Amygdala (tissue), 56 donors: ENCODE results near the gene GRK3.
"Not testable (repeated sequence)": the region's sequence is repeated elsewhere in the genome, so short reads cannot be mapped to it uniquely, and the experiment has no call there.

Experiments used
- DNase-seq, 56 donors: peaks; one replicate each; lab custom pipeline; 2025; lab: John Stamatoyannopoulos, UW

Gene GRK3

DNA sequence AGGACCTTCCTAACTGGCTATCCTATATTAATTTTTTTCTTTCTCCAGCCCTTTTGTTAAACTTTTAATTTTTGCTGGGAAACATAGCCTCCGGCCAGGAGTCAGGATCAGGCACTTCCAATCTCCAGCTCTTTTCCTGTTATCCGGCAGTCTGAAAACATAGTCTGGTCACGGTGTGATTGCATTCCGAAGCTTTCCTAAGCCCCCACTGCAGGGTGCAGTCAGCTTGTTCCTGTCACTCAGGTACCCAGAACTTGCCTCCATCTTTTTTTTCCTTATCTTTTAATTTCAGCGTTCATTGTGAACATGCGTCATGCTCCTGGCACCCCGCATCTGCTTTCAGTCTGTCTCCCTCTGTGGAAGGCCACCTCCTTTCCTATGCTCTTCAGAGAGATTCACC, 59.4 kb downstream of the GRK3 start:
- no peak for DNase-seq

- no peak for DNase-seq
Observed at GRCh38 chr22:25624476-25624875, 60.0 kb downstream of the GRK3 start.

DNA sequence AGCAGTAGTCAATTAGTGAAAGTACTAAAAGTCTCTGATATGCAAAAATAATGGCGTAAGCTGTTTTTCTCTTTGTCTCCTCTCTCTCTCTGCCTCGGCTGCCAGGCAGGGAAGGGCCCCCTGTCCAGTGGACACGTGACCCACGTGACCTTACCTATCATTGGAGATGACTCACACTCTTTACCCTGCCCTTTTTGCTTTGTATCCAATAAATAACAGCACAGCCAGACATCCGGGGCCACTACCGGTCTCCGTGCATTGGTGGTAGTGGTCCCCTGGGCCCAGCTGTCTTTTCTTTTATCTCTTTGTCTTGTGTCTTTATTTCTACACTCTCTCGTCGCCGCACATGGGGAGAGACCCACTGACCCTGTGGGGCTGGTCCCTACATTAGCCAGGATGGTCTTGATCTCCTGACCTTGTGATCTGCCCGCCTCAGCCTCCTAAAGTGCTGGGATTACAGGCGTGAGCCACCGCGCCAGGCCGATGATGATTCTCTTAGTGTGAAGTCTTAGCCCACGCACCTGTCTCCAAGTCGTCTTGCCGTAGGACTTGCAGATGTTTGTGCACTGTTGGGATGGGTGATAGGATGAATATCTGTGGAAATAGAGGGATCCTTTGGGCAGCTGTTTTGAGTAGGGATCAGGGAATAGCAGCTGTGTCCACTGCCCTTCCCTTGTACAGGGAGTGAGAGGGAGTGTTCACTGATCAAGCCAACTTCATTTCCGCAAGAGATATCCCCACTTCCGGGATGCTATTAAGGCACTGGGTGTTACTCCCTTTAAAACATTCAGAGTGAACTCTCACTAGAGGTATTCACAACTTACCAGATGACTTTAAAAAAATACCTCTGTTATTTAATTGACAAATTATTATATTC, 61.5 kb downstream of the GRK3 start:
- DNase-seq, result not testable (repeated sequence)

- no peak for DNase-seq
Observed at GRCh38 chr22:25626624-25626990, 62.1 kb downstream of the GRK3 start.

DNA sequence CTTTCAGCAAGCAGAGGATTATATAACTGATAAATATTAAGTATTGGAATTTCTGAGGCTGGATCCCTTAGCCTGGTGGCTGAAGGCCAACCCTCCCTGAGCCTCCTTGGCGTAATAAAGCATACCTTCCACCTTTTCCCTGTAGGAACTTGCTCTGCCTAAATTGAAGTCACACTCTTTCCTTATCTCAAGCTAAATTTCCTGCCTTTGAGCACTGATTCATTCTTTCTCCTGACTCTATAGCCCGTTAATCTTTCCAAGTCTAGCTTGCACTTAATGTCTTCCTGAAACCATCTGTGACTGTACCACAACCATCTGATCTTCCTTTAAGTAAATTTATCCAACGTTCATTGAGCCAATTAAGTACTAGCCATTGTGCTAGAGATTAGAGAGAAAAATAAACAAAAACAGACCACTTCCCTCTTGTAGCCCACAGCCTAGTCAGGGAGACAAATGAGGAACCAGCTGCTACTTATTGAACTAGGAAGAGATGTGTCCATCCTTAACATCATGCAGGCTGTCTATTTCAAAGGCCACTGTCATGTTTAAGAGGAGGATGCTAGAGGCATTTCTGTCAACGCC, 62.9 kb downstream of the GRK3 start:
- DNase-seq, result no peak

GRCh38 chr22:25628494-25628893, 64.0 kb downstream of the GRK3 start:
- no peak for DNase-seq

DNA sequence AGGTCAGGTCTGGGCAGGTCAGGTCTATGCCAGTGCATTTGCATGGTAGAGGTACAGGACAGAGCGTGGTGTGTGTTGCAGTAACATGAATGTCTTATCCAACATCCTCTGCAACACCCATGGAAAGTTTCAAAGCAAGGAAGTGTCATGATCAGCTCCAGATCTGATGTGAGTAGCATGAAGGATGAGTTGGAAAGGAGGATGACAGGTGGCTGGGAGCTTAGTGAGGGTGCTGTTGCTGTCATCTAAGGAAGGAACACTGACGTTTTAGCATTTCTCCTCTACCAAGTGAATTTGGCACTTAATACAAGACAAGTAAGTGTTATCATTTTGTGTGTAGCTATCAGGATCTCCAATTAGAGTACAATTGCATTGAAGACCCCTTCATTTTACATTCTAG, 65.1 kb downstream of the GRK3 start:
- DNase-seq, result no peak

GRCh38 chr22:25630447-25630846, 66.0 kb downstream of the GRK3 start:
- no peak for DNase-seq

GRCh38 chr22:25636323-25636722, 71.8 kb downstream of the GRK3 start:
- no peak for DNase-seq

GRCh38 chr22:25637032-25637431, 72.6 kb downstream of the GRK3 start:
- DNase-seq, result no peak

- no peak for DNase-seq
Observed at GRCh38 chr22:25637672-25638071, 73.2 kb downstream of the GRK3 start.

GRCh38 chr22:25638638-25639037, 74.2 kb downstream of the GRK3 start:
- DNase-seq, result no peak

DNA sequence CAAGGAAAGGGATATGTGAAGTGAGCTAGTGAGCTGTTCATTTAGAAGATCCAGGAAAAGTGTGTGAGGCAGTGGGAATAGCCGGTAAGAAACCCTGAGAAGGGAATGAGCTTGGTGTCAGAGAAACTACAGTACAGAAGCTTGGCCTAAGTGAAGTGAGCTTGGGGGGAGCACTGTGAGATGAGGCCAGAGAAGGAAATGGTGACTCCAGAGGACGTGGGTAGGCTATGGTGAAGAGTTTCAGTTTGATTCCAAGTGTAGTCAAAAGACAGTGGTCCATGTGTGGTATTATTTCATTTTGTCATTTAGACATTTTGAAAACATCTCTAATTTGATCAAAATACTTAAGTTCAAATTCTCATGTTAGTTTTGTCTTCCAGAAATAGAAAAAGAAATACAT, 77.2 kb downstream of the GRK3 start:
- DNase-seq, result no peak

DNA sequence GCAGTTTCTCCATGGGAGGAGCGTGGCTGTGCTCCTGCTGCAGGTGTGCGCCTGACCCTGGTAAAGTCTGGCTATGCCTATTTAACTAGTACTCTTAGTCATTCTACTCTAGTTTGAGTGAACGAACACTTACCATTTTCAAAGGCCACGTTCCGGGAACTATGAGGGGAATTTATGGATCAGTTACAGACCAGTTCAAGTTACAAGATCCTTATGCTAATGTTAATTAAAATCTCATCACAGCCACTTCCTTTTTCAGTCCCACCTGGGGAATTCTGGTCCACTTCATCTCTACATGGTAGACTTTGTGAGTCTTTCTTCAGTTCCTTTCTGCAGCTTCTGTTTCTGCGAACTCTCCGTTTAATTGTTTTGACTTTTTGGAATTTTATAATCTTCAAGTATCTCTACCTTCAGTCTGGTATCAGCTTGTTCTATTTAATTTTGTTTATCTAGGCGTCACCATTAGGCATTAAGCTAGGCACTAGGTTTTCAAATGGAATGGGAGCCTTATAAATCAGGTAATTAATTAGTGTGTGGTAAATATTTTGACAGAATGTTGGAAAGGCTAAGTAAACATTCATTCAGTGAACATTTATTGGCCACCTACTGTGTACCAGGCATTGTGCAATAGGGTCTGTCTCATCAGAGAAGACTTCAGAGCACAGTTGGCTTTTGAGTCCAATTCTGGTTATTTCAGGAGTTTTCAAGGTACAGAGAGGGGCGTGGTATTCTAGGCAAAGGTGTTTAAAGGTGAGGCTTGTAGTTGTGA, 78.9 kb downstream of the GRK3 start:
- DNase-seq, result no peak

GRCh38 chr22:25644122-25644521, 79.6 kb downstream of the GRK3 start:
- DNase-seq, result peak in 1 of 56 donors; percentile 15

DNA sequence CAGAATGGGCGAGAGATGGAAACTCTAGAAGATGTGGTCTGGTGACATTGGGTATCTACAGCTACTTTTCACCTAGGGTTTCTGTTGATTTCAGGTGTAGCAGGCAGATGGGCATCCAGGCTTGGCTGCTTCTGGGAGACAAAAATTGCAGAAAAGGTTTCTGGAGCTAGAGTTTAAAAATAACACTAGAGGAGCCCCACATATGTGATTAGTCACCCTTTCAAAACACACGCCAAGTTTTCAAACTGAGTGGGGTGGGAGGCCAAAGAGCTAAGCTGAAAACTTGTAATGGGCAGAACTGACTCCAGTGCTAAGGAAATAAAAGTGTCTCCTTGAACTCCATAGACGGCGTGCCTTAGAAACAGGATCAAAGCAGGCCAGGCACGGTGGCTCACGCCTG, 80.8 kb downstream of the GRK3 start:
- DNase-seq, result no peak

DNA sequence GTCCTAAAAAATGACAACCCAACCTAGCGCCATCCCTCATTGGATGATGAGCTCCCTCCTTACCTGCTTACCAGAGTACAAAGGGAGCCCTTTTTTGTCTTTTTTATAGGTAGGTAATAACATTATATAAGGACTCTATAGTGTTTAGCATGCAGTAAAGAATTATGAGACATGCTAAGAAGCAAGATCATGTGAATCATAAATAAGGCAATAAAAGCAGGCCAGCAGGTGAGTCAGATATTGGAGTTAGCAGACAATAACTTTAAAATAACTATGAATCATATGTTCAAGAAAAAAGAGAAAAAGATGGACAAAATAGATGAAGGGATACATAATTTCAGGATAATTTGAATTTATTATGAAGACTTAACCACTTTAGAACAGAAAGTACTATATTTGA, 81.5 kb downstream of the GRK3 start:
- DNase-seq, result no peak

DNA sequence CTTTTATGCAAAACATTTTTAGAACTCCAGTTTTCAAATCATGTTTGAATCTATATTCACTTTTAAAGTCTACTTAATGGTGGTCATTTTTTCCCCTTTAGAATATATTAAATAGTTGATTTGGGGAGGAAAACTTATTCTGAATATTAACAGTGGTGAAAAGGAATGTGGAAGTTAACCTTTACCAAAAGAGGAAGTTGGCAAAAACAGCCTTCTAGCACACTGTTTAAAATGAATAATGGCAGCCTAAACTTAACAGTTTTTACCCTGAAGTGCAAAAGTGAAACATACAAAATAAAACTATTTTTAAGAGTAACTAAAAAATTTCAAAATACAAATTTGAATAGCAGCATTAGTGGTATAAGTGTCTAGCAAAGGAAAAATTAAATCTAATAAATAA, 86.4 kb downstream of the GRK3 start:
- no peak for DNase-seq

- DNase-seq, result no peak
Observed at GRCh38 chr22:25651332-25652085, 87.0 kb downstream of the GRK3 start.

GRCh38 chr22:25654676-25655075, 90.2 kb downstream of the GRK3 start:
- DNase-seq, result no peak

GRCh38 chr22:25655371-25655935, 91.0 kb downstream of the GRK3 start:
- DNase-seq, result no peak
